Tongue (tissue), 2 donors: Measurements from ENCODE around the gene DCHS2. TPM values are rescaled to one million over a fixed set of nuclear protein-coding genes. Genes with fewer than 3 reads are reported as not detected.
A peak's percentile ranks its signal among the peaks of the same experiment; 100 is the strongest.

ENCODE experiments used
- DNase-seq: peaks from one replicate; pipeline ENCODE4 v3.0.0-alpha.2; 2015
- total RNA-seq: library from RNA; depleted of rRNA; stranded (reverse); fragments of >200 nt; gene quantifications from one replicate; pipeline ENCODE4 v1.2.3, GENCODE V29; 2014

The DCHS2 gene
- total RNA-seq, 1 donor from 2014 or later = 13.6 TPM

GRCh38 chr4:154444958-154445357 is 46.6 kb downstream of the DCHS2 start:
- no peak for DNase-seq

DNA sequence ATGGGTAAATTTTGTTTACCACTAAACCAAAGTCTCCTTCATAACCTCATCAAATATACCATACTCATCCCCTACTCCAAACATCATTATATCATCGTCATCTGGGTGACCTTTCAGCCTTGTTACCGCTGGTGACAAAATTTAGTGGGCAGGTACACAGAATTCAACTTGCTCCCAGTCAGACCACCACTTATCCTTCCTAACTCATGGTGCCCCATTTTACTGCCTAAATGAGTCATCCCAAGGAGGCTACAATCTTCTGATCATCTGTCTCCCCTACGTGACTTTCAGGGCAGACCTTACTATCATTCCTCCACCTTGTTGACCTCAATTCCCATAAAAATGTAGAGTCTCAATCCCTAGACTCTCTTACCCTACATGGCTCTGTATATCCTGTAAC is 49.6 kb downstream of the DCHS2 start:
- DNase-seq = no peak

DNA sequence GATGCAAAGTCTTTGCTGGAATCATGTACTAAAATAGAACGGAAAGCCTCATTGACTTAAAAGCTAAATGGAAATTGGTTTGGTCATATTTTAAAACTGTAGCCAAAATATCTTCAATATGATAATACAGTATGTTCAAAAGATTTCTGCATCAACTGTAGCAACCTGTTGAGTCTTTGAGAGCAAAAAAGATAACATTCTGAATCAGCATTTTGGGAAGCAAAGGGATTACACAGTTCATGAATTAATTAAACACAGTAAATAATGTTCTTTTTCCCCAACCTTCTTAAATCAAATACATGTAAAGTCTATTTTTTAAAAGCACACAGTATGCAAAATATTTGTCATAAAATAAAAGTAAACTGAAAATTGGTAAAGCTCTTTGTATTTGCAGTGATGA is 50.5 kb downstream of the DCHS2 start:
- no peak for DNase-seq

GRCh38 chr4:154439224-154439623 is 52.4 kb downstream of the DCHS2 start:
- DNase-seq = no peak

GRCh38 chr4:154435895-154436294 is 55.7 kb downstream of the DCHS2 start:
- DNase-seq = no peak

DNA sequence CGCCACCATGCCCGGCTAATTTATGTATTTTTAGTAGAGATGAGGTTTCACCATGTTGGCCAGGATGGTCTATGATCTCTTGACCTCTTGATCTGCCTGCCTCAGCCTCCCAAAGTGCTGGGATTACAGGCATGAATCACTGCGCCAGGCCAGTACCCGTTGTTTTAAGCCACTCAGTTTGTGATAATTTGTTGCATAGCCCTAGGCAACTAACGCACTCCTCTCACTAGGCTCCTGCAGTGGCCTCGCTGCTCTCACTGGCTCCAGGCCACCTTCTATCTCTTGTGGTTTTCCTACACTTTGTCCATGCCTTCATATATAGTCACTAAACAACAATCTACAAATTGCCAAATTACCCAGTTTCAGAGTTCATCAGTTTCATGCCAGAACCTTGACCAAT is 58.1 kb downstream of the DCHS2 start:
- no peak for DNase-seq

DNA sequence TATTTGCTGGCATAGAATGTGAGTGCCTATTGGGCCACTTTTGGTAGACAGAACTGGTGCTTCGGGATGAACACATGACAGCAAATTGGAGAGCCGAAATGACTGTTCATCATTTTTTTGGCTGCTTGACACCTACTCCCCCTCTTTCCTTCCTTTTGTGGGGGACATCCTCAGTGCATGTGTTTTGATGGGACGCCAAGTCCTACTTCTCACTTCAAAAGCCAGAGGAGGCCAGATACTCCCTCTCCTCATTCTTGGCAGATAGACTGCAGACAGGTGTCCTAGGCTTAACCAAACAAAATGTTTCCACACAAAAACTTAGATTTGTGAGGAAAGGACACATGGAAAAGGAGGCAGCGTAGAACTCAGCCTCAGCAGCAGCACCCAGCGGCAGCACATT is 62.4 kb downstream of the DCHS2 start:
- DNase-seq = peak; percentile 76

DNA sequence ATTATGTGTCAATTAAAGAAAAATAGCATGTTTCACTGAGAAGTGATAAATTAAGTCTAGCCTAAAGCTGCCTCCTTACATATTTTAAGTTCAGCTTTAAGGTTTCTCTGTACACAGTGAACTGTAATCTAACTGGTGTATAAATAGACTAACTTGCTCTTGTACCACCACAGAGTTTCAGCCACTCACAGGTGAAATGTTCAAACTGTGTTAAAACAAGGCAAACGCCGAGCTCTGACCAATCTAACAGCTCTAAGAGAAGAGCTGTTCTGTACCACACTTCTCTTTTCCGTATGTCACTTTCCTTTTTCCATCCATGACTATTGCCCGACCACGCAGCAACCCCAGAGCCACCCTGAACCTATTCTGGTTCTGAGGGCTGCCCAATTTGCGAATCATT is 64.5 kb downstream of the DCHS2 start:
- DNase-seq = no peak

- DNase-seq = peak; percentile 27
These were observed 66.1 kb downstream of the DCHS2 start for GRCh38 chr4:154425514-154425913.

- DNase-seq = no peak
These were observed 66.7 kb downstream of the DCHS2 start for GRCh38 chr4:154424810-154425484.

DNA sequence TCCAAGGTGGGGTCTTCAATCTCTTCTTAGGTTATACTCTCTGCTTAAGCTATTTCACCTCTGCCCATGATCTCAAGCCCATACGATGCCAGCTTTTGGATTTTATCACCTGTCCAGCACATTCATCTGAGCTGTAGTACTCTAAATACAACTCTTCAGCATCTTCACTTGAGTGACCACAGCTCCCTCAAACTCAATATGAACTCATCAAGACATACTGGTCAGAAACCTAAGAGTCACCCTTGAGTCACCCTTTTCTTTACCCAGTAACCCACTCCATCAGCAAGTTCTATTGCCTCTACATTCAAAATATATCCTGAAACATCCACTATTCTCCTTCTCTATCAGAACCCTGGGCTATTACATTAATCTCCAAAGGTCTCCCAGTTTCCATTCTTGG is 69.4 kb downstream of the DCHS2 start:
- no peak for DNase-seq

- no peak for DNase-seq
These were observed 70.0 kb downstream of the DCHS2 start for GRCh38 chr4:154421618-154422017.

DNA sequence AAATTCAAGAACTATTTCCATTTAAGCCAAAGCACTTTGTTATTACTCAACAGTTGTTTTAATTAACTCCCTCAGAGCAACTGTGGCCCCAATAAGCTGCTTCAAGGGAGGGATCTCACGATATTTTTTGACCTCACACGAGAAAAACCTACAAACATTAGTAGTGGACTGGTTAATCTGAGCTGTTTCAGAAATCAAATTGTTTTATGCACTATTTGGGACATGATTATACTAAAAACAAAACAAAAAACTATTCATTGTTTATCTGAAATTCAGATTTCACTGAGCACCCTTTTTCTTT is 74.3 kb downstream of the DCHS2 start:
- DNase-seq = no peak

DNA sequence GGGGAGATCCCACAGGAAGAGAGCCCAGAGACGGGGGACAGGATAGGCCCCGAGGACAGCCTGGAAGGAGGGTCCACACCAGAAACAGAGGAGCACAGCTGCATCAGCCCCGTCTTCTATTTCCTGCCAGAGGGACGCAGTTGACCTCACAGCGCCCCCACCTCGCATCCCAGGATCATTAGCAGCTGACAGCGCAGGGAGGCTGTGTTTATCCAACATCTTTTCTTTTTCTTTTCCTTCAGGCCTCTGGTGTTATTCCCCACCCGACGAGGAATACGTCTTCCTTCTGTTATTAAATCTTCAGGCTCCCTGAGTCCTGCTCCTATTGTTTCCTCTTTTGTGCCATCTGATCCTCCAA is 75.4 kb downstream of the DCHS2 start:
- DNase-seq = peak; percentile 79

- no peak for DNase-seq
These were observed 76.3 kb downstream of the DCHS2 start for GRCh38 chr4:154415313-154415712.

- peak; percentile 31 for DNase-seq
These were observed 76.8 kb downstream of the DCHS2 start for GRCh38 chr4:154414796-154415195.

GRCh38 chr4:154414371-154414770 is 77.2 kb downstream of the DCHS2 start:
- peak; percentile 33 for DNase-seq

DNA sequence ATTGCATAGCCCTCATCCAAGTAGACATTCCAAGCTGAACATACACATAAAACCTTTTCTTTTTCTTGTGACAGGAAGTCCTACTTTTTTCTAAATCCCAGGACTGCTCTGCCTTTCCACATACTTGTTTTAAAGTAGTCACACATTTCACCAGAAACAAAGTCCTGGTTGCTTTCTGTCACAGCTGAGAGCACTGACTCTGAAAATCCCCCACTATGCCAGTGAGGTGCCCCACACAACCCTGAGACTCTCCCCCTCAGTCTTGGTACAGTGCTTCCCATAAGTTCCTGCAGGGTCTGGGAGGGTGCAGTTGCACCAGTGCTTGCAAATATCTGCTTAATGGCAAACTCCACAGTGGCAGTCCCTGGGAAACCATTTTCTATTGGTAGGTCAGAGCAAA is 84.2 kb downstream of the DCHS2 start:
- DNase-seq = no peak

- DNase-seq = no peak
These were observed 85.4 kb downstream of the DCHS2 start for GRCh38 chr4:154406018-154406795.

GRCh38 chr4:154399259-154399974 is 92.2 kb downstream of the DCHS2 start:
- DNase-seq = peak; percentile 73

DNA sequence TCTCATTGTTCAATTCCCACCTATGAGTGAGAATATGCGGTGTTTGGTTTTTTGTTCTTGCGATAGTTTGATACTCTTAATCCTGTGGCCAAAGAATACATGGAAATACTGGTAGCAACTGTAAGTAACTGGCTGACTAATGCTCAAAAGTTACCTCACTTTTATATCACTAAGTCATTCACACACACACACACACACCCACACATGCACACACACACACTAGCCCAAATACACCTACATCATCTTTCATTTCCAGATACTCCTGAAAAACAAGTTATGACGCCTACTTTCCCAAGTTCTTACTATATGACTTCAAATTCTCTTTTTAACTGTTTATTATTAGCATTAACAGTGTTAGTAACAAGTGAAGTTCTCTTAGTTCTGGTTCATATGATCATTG is 101.3 kb downstream of the DCHS2 start:
- DNase-seq = no peak

DNA sequence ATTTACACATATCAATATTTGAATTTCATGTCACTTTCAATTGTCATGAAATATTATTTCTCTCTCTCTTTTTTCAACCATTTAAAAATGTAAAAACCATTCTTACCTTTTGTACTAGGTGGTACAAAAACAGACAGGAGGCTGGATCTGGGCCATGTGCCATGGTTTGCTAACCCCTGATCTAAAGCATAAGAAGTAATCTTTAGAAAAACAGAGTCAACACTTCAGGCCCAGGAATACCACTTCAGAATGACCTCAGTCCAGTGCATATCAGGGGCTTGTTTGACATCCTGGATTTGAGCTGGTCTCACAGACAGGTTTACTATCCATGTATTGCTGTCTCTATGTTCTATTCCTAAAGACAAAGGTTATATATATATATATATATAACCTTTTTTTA is 102.5 kb downstream of the DCHS2 start:
- no peak for DNase-seq

DNA sequence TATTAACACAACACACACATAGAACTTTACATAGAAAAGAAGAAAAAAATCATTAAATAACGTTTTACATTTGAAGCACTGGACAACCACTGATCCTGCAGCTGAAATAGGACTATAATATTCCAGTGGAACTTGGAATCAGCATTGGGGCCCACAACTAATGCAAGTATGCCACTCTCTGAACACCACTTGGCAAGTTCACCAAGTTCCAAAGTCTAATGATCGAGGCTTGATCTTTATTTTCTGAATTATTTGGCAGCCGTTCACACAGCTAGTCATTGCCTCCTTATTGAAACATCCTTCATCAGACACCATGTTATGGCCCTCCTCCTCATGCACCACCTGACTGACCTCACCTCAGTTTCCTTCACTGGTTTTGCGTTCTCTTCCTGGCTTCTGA is 107.6 kb downstream of the DCHS2 start:
- no peak for DNase-seq

DNA sequence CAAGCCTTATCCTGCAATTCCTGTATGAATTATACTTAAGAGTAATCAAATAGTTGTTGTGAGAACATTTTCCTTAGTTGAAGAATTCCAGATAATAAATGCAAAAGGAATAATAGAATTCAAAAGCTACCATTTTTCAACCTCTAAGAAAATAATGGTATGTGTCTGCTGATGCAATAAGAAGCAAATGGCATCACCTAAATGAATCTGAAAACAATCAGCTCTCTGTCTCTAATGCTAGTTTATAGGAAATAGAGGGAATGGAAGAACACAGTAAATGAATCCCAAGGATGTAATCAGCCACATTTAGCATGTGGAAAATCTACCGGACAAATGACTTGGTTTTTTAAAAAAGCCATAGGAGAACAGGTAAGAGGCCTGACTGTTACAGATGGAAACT is 115.1 kb downstream of the DCHS2 start:
- DNase-seq = no peak
